ENCODE measurements around the gene PPP3R1. TPM values are rescaled to one million over a fixed set of nuclear protein-coding genes. Genes with fewer than 3 reads are reported as not detected.

The PPP3R1 gene
- total and polyA plus RNA-seq, 2 of the 8 experiments (the other 6 are each of a cell fraction or from before 2014, with no cell fraction given), result 9.3 to 85.1 TPM

- Histone ChIP-seq H3K23me2 (ENCODE audit: low read depth, low read length) (no peaks in the 10 kb centered on the region), H4K20me1 (replicated peaks in 1 of 2; ENCODE audit: control insufficient read depth in 1 of 2, insufficient read depth in 2 of 2, low read length in 2 of 2) (no peaks in the 10 kb centered on the region), H2BK15ac (ENCODE audit: low read length) (no peak overlapping the region), H3K27ac (ENCODE audit: low read depth, low read length) (no peak overlapping the region), H4K91ac (replicated peaks; ENCODE audit: insufficient read length, low read length) (no peak overlapping the region), H2BK5ac (ENCODE audit: low read depth, low read length) (no peak overlapping the region), H3K4me3 (ENCODE audit: extremely low read depth in 1 of 4, insufficient read depth in 2 of 4, low read depth in 3 of 4, low read length in 4 of 4) (no peak overlapping the region), H3K4me1 (replicated peaks in 1 of 4; ENCODE audit: control insufficient read depth in 3 of 4, insufficient read depth in 4 of 4, low read length in 3 of 4) (no peaks in the 10 kb centered on the region), H2BK12ac (ENCODE audit: low read depth, low read length) (no peak overlapping the region), H2AFZ (ENCODE audit: low read length) (no peak overlapping the region), H4K8ac (ENCODE audit: extremely low read depth, insufficient read depth, low read length) (no peak overlapping the region), H3K9me3 (ENCODE audit: insufficient read depth in 2 of 2, low read depth in 1 of 2, low read length in 1 of 2) (no peaks in the 10 kb centered on the region), H2BK120ac (replicated peaks; ENCODE audit: low read depth, low read length) (no peak overlapping the region), H3K79me1 (ENCODE audit: low read depth, low read length) (no peaks in the 10 kb centered on the region), H3K14ac (ENCODE audit: insufficient read length) (no peak overlapping the region), H3K56ac (replicated peaks; ENCODE audit: insufficient read length, low read depth, low read length) (no peak overlapping the region), H3K27me3 (replicated peaks in 1 of 4; ENCODE audit: control insufficient read depth in 3 of 4, extremely low read depth in 1 of 4, insufficient read depth in 3 of 4, low read length in 3 of 4) (no peaks in the 10 kb centered on the region), H2BK20ac (ENCODE audit: low read length) (no peak overlapping the region), H3K4me2 (ENCODE audit: insufficient read depth in 1 of 2, low read depth in 2 of 2, low read length in 2 of 2) (no peak overlapping the region), H3K36me3 (ENCODE audit: control insufficient read depth in 2 of 4, insufficient read depth in 4 of 4, low read length in 3 of 4) (no peaks in the 10 kb centered on the region), H3K23ac (ENCODE audit: insufficient read length) (no peak overlapping the region), H3K18ac (ENCODE audit: extremely low read depth, low read length) (no peak overlapping the region), H2AK5ac (ENCODE audit: low read depth, low read length) (no peak overlapping the region), H3K9ac (replicated peaks in 1 of 4; ENCODE audit: extremely low read depth in 1 of 4, low read depth in 3 of 4, low read length in 3 of 4) (no peak overlapping the region), H4K5ac (ENCODE audit: insufficient read length, low read depth, low read length) (no peak overlapping the region), H3K4ac (replicated peaks; ENCODE audit: insufficient read length, low read depth, low read length) (no peak overlapping the region), H3K79me2 (ENCODE audit: control insufficient read depth in 1 of 2, insufficient read depth in 2 of 2, low read length in 2 of 2) (no peaks in the 10 kb centered on the region)
- ChIA-PET CTCF (ENCODE audit: partially characterized antibody) (interaction anchor here (0.6 to 8.4 kb wide), 9 partner anchors 9 to 146 kb away, joined by 3 to 108 read pairs (median 3); no protein-coding TSS in a partner anchor), POLR2A (ENCODE audit: partially characterized antibody) (interaction anchor here (0.6 kb wide), 1 partner anchor 1298 kb away, joined by 4 read pairs; no protein-coding TSS in a partner anchor)
- 88% methylated on average over 1 of the region's 3 CpGs; no CpG with 5 or more reads in 1 of the 2 experiments for WGBS, 2 experiments (ENCODE audit: extremely low coverage in 1 of 2, insufficient coverage in 1 of 2, insufficient read length in 1 of 2, insufficient replicate concordance in 2 of 2, low coverage in 1 of 2, low lambda C conversion rate in 2 of 2, missing lambda C conversion rate in 1 of 2)
- DNase-seq (ENCODE audit: low read depth in 1 of 2, low spot score in 2 of 2) (no peak), FAIRE-seq (no peak)
- TF ChIP-seq SP1 (IDR thresholded peaks at IDR 0.05; ENCODE audit: low read depth, low read length), result no peak
- TF ChIP-seq EZH2 (IDR thresholded peaks at IDR 0.05; ENCODE audit: low read depth, low read length, severe bottlenecking), result no peak
- TF ChIP-seq RXRA (IDR thresholded peaks at IDR 0.05; ENCODE audit: insufficient read depth, low read depth, low read length), result no peak
- TF ChIP-seq KDM1A (IDR thresholded peaks at IDR 0.05; ENCODE audit: borderline replicate concordance, low read length), result no peak
- TF ChIP-seq BRCA1 (IDR thresholded peaks at IDR 0.05; ENCODE audit: low read depth, low read length), result no peak
- no peak for TF ChIP-seq CBX8 (IDR thresholded peaks at IDR 0.05; ENCODE audit: borderline replicate concordance, low read depth, low read length)
- TF ChIP-seq RAD21 (IDR thresholded peaks at IDR 0.05 in 1 of 2, conservative IDR thresholded peaks at IDR 0.05 in 1 of 2; ENCODE audit: low read depth in 2 of 2, low read length in 2 of 2), result no peak
- no peak for TF ChIP-seq BCL11A (IDR thresholded peaks at IDR 0.05; ENCODE audit: low read depth in 2 of 2, low read length in 2 of 2)
- TF ChIP-seq SIRT6 (IDR thresholded peaks at IDR 0.05; ENCODE audit: low read length), result no peak
- no peak for TF ChIP-seq SIX5 (IDR thresholded peaks at IDR 0.05; ENCODE audit: low read depth, low read length)
- no peak for TF ChIP-seq KDM5A (IDR thresholded peaks at IDR 0.05; ENCODE audit: low read length)
- no peak for TF ChIP-seq EP300 (IDR thresholded peaks at IDR 0.05; ENCODE audit: borderline replicate concordance in 1 of 2, low read depth in 2 of 2, low read length in 2 of 2)
- no peak for TF ChIP-seq PHF8 (conservative IDR thresholded peaks at IDR 0.05; ENCODE audit: low read depth, low read length)
- TF ChIP-seq TAF7 (optimal IDR thresholded peaks at IDR 0.05; ENCODE audit: borderline replicate concordance, low read depth, low read length), result no peak
Measured at GRCh38 chr2:68284896-68285295, 32.6 kb upstream of the PPP3R1 start.

Data from H1 (cell line).